Measurements from ENCODE around the gene PFN2. TPM values are rescaled to one million over a fixed set of nuclear protein-coding genes. Genes with fewer than 3 reads are reported as not detected.
"Not testable (repeated sequence)": the region's sequence is repeated elsewhere in the genome, so short reads cannot be mapped to it uniquely, and the experiment has no call there.

PFN2 gene
- total RNA-seq, 1 donor from 2014 or later = 176 TPM

GRCh38 chr3:149969110-149969939, 1.4 kb downstream of the PFN2 start:
- DNase-seq (ENCODE audit: low read depth, low spot score) = no peak

DNA sequence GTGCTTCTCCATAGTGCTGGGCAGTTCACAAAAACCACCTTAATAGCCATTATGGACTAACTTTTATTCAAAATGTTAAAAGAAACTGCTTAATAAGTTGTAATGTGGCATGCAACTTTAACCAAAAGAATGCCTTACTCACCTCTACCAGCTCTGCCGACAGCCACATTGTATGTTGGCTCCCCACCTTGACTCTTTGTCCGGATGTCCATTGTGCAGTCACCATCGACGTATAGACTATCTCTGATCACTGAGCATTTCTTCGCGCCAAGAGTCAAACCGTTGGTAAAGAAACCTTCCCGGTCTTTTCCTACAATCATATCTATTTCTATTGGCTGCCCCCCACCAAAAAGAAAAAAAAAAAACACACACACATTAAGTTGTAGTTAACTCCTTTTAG, 2.5 kb downstream of the PFN2 start:
- no peak for DNase-seq (ENCODE audit: low read depth, low spot score)

DNA sequence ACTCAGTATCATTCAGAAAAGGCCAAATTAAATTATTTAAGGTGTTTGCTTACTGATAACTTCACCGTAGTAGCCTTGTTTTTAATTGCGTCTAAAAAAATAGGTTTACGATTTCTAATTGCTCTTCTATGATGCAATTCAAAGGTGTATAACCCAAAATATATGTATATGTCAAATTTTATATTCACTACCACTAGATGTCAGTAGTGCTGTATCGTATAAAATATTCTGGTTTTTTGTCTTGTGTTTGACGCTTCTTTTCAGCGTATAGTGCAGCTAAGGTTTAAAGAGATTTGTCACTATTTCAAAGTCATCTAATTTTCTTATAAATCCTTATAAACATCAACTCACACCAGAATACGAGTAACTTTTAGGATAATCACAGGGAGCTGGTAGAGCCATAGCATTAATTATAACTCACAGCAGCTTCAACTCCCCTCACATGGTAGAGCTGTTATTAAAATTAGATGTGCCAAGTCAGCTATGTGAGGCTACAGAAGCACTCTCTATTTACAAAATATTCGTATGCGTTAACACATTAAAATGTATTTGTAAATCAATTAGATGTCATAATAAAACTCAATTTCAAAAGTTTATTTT, 3.5 kb downstream of the PFN2 start:
- DNase-seq (ENCODE audit: low read depth, low spot score) = no peak

GRCh38 chr3:149965278-149965677, 5.4 kb downstream of the PFN2 start:
- no peak for DNase-seq (ENCODE audit: low read depth, low spot score)

DNA sequence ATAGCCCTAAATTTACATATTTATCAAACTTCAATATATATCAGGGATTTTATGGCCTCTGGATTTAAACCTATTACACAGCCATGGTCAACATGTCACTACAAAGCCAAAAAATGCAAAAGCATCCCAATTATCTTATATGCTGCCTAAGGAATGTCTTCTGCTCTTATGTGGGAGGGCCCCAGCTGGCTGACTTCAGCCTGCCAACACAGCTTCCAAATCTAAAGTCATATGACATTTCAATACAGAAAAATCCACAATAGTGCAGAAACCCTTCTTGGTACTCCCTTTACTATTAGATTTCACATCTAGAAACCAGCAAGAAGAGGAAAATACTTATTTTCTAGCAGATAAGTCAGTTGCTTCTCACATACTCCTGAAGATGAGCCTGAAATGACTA, 6.4 kb downstream of the PFN2 start:
- no peak for DNase-seq (ENCODE audit: low read depth, low spot score)

GRCh38 chr3:149963485-149963884, 7.2 kb downstream of the PFN2 start:
- no peak for DNase-seq (ENCODE audit: low read depth, low spot score)

DNA sequence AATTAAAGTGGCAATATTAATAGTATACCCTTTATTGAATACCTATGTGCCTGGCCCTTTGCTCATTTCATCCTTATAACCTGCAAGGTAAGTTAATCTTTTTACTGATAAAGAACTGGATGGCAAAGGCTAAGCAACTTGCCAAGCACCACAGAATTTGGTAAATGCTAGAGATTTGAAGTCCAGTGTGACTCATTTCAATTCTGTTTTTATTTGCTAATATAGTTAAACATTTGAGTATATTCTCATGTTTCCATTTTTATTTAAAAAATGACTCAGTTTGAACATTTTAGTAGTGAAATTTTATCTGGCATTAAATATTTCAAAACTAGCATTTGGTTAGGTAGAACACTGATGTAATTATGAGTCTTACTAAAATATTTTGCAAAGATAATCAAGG, 11.3 kb downstream of the PFN2 start:
- no peak for DNase-seq (ENCODE audit: low read depth, low spot score)

- no peak for DNase-seq (ENCODE audit: low read depth, low spot score)
These were observed 12.4 kb downstream of the PFN2 start for GRCh38 chr3:149958171-149958796.

GRCh38 chr3:149957361-149958125, 13.2 kb downstream of the PFN2 start:
- no peak for DNase-seq (ENCODE audit: low read depth, low spot score)

DNA sequence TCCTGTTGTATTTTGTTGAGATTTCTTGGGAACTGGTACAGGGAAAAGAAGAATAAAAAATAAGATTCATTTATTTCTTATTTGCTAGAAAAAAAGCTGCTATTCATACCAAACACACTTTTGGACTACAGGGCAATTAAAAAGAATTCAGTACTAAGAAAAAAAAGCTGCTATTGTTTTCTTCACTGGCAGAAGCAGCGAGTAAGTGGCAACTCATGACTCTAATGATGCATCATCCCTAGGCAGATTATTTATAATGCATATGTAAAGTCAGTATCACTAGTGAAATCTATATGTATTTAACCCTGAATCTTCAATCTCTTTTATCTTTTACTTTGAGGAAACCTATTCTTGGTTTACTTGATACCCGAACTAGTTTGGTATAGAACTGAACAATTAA, 15.2 kb downstream of the PFN2 start:
- DNase-seq (ENCODE audit: low read depth, low spot score) = no peak

DNA sequence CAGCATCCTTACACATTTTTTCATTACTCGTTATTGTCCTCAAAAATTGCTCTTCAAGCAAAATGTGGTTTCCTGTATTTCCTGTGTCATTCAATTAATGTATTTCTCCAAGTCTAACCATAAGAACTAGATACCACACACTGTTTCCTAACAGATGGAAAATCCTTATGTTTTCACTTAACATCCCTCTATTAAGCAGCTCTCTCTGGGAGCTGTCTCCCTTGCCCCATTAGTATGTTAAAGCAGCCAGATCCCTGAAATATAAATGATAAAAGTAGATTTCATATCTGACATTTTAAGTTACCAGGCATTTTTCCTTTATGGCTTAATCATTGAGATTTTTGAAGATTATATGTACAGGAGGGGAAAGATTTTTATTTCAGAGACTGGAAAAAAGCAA, 15.9 kb downstream of the PFN2 start:
- no peak for DNase-seq (ENCODE audit: low read depth, low spot score)

DNA sequence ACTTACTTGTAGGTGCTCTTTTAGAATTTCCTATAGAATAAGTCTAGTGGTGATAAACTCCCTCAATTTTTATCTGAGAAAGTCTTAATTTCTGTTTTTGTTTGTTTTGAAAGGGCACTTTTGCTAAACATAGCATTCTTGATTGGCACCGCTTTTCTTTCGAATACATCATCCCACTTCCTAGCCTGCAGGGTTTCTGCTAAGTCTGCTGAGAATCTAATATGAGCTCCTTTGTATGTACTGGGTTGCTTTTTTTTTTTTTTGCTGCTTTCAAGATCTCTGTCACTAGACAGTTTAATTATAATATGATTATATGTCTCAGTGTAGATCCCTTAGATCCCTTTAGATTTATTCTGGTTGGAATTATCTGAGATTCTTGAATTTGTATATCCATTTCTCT, 21.5 kb downstream of the PFN2 start:
- no peak for DNase-seq (ENCODE audit: low read depth, low spot score)

- DNase-seq (ENCODE audit: low read depth, low spot score) = no peak
These were observed 23.5 kb downstream of the PFN2 start for GRCh38 chr3:149947231-149947630.

DNA sequence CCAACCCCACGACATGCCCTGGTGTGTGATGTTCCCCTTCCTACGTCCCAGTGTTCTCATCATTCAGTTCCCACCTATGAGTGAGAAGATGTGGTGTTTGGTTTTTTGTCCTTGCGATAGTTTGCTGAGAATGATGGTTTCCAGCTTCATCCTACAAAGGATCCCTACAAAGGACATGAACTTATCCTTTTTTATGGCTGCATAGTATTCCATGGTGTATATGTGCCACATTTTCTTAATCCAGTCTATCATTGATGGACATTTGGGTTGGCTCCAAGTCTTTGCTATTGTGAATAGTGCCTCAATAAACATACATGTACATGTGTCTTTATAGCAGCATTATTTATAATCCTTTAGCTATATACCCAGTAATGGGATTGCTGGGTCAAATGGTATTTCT, 26.7 kb downstream of the PFN2 start:
- not testable (repeated sequence) for DNase-seq (ENCODE audit: low read depth, low spot score)

DNA sequence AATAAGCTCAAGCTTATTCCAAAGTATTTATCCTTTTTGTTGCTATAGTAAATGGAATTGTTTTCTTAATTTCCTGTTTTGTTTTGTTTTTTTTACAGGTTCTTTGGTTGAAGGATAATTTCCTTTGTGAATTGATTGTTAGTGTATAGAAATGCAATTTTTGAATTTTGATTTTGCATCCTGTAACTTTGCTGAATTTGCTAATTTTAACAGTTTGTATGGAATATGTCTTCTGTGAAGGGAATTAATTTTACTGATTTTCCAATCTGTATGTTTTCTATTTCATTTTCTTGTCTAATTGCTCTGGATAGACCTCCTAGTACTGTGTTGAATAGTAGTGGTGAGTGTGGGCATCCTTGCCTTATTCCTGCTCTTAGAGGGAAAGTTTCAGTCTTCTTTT, 28.3 kb downstream of the PFN2 start:
- no peak for DNase-seq (ENCODE audit: low read depth, low spot score)

DNA sequence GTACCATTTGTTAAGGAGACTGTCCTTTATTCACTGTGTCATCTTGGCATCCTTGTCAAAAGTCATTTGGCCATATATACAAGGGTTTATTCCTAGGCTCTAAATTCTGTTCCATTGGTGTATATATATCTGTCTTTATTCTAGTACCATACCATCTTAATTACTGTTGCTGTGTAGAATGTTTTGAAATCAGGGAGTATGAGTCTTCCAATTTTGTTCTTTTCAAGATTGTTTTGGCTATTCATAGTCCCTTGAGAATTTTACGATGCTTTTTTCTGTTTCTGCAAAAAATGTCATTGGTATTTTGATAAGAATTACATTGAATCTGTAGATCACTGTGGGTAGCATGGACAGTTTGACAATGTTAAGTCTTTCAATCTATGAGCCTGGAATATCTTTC, 28.7 kb downstream of the PFN2 start:
- DNase-seq (ENCODE audit: low read depth, low spot score) = no peak

DNA sequence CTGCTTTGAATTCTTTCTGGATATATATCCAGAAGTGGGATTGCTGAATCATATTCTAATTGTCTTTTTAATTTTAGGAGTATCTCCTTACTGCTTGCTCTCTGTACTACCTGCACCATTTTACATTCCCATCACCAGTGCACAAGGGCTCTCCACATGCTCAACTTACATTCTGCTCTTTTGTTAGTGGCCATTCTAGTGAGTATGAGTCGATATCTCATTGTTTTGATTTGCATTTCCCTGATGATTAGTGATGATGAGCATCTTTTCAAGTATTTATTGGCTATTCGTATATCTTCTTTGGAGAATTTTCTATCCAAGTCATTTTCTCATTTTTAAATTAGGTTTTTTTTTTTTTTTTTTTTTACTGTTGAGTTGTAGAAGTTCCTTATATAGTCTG, 29.5 kb downstream of the PFN2 start:
- DNase-seq (ENCODE audit: low read depth, low spot score) = no peak

DNA sequence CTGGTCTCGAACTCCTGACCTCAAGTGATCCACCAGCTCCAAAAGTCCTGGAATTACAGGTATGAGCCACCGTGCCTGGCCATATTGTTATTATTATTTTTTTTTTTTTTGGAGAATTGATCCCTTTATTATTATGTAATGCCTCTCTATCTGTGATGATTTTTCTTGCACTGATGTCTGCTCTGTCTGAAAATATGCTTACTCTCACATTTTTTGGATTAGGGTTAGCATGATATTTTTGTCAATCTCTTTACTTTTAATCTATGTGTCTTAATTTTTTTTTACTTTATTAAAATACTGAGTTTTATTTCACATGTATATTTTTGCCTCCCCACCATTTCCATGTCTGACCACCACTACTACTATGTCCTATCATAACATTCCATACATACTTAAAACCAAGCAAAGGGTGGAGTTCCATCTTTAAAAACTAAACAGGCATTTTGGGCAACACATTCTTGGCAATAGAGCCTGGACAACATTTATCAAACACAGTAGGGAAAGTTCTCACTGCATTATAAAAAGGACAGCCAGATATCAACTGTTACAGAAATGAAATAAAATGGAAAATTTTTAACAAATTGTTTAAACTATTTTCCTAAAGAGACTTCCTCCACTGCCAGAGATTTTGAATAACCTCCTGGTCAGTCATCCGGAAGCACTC, 32.2 kb downstream of the PFN2 start:
- DNase-seq (ENCODE audit: low read depth, low spot score) = not testable (repeated sequence)

DNA sequence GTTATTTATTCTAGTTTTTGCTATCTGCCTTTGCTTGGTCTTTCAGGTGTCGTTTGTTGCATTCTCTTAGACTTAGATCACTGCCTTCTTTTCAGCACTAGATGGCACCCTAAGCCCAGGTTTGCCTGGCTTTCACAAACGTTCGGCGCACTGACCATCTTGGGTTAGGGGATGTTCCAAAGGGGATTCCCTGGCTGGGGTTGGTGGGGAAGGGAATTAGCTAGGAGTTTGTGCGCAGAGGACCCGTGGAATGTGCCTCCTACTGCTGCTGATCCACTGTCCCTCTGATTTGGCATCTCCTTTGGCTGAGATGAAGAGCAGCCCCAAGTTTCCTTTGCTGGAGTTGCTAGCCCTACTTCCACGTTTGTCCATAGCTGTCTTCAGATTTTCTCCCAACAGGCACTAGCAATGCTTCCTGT, 33.9 kb downstream of the PFN2 start:
- DNase-seq (ENCODE audit: low read depth, low spot score) = peak; percentile 5

GRCh38 chr3:149934524-149934923, 36.2 kb downstream of the PFN2 start:
- no peak for DNase-seq (ENCODE audit: low read depth, low spot score)

DNA sequence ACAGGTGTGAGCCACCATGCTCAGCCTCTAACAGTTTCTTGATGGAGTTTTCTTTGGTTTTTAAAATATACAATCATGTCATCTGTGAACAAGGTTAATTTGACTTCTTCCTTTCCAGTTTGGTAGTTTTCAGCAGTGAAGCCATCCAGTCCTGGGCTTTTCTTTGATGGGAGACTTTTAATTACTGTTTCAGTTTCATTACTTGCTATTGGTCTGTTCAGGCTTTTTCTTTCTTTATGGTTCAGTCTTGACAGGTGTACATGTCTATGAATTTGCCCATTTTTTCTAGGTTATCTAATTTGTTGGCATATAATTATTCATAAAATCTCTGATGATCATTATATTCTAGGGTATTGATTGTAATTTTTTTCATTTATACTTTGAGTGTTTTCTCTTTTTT, 36.8 kb downstream of the PFN2 start:
- no peak for DNase-seq (ENCODE audit: low read depth, low spot score)

Data from pulmonary artery endothelial cell (primary cell).